NCI-H526 treated with DMSO at 0.1 percent for 48 hours (cell line): Measurements from ENCODE around the gene SLC7A4.
"Not testable (repeated sequence)": the region's sequence is repeated elsewhere in the genome, so short reads cannot be mapped to it uniquely, and the experiment has no call there.

Experiments
- DNase-seq: peaks from one replicate; lab custom pipeline; 2025; lab: John Stamatoyannopoulos, UW

The SLC7A4 gene, protein sequence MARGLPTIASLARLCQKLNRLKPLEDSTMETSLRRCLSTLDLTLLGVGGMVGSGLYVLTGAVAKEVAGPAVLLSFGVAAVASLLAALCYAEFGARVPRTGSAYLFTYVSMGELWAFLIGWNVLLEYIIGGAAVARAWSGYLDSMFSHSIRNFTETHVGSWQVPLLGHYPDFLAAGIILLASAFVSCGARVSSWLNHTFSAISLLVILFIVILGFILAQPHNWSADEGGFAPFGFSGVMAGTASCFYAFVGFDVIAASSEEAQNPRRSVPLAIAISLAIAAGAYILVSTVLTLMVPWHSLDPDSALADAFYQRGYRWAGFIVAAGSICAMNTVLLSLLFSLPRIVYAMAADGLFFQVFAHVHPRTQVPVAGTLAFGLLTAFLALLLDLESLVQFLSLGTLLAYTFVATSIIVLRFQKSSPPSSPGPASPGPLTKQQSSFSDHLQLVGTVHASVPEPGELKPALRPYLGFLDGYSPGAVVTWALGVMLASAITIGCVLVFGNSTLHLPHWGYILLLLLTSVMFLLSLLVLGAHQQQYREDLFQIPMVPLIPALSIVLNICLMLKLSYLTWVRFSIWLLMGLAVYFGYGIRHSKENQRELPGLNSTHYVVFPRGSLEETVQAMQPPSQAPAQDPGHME

GRCh38 chr22:21032037-21032867 lies at the start of gene SLC7A4:
TSS of gene SLC7A4 (minus strand) at chr22:21032561. CDS start at chr22:21031812, 749 bp downstream.
- DNase-seq, result no peak

GRCh38 chr22:21080435-21081137 lies 48.2 kb upstream of the SLC7A4 start:
- no peak for DNase-seq

GRCh38 chr22:21079493-21079892 lies 47.1 kb upstream of the SLC7A4 start:
- no peak for DNase-seq

- DNase-seq, result no peak
Observed at GRCh38 chr22:21078916-21079315, 46.6 kb upstream of the SLC7A4 start.

GRCh38 chr22:21077884-21078508 lies 45.6 kb upstream of the SLC7A4 start:
- no peak for DNase-seq

DNA sequence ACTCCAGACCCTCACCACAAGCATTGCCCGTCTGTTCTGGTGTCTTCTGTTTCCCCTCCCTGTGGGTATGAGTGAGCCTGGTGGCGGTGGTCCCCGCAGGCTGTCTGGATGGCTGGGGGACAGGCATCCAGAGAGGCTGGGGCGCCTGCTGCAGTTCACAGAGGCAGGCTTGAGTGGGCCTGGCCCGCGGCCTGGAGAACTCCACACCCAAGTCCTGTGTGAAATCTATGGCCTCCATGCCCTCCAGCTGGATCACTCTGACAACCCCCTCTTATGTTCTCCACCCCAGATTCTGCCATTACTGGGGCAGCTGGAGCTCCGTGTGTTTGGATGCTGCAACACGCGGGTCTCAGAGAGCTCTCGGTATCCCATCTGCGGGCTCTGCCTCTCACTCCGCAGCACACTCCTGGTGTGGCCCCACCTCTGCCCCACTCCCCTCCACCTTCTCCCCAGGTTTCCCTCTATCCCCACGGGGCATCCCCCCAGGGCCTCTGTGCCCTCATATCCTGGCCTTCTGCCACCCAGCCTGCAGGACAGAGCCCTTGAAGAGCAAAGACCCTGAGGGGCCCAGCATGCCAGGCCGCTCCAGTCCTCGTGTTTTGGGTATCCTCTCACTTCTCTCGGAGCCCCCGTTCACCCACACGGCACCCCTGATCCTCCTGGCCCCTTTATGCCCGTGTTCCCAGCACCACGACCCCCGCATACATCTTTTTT lies 44.7 kb upstream of the SLC7A4 start:
- no peak for DNase-seq

GRCh38 chr22:21075516-21076138 lies 43.3 kb upstream of the SLC7A4 start:
- DNase-seq, result no peak

DNA sequence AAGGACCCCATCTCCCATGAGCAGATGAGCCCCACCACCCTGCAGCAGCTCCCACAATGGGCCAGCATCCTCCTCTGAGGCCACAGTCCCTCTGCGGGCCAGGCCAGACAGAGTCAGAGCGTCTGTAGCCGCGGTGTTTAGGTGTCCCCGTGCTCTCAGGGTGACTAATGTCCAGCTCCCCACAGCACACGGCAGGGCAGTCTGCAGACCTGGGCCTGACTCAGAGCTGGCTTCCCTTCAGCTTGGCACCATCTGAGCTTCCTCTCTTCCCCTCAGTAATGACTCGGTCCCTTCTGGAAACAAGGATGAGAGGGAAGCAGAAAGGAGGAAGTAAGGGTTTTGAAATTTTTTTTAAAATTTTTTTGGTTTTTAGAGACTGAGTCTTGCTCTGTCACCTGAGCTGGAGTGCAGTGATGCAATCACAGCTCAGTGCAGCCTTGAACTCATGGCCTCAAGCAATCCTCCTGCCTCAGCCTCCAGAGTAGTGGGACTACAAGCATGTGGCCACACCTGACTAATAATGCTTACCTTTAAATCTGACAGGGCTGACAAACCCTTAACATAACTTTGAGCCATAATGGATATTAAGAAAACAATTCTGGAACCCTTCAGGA lies 41.8 kb upstream of the SLC7A4 start:
- no peak for DNase-seq

DNA sequence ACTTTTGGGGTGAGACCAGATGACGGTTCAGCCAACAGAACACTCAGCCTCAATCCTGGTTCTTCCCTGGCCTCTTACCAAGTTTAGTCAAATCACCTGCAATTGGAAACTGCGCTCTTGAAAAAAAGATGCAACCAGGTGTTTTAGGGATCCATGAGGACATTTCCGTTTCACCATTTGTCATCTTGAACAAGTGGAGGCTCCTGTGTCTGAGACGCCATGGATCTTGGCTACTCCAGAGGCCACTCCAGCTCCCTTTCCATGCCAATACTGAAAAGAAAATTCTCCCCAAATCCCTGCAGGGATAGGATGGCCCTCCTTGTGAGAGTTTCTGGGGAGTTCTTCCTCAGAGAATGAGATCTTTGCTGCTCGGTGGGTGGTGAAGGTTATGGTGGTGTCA lies 41.1 kb upstream of the SLC7A4 start:
- no peak for DNase-seq

DNA sequence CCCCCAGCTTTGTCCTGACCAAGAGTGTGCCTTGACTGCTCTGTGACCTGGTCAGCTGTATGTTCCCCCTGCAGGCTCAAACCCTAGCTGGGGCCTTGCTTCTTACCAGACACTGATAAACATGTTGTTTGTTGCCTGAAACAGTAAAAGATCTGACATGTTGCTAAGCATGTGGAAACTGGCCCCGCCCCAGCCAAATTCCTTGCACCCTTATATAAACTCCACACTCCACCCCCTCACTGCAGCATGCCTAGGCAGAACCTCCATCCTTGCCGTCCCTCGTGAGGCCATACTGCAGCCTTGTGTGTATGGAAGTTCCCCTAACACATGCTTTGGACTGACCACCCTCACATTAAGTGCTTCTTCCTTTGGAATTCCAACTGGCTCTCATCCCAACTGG lies 40.7 kb upstream of the SLC7A4 start:
- no peak for DNase-seq

DNA sequence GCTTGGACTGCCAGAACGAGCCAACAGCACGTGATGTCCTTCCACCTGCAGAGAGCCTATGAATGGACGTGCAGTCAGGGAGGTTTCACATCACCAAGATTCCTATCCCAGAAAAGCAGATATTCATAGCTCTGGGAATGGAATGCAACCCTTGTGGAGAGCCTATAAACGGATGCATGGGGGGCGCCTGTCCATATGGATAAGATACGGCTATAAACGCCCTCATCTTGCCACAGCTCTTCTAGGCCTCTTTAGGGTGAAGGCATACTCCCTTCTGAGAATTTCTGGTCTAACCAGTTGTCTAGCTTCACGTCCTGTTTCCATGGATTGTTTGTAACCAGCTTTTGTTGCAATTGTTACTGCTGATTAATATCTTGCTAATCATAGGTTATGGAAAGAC lies 39.4 kb upstream of the SLC7A4 start:
- not testable (repeated sequence) for DNase-seq

DNA sequence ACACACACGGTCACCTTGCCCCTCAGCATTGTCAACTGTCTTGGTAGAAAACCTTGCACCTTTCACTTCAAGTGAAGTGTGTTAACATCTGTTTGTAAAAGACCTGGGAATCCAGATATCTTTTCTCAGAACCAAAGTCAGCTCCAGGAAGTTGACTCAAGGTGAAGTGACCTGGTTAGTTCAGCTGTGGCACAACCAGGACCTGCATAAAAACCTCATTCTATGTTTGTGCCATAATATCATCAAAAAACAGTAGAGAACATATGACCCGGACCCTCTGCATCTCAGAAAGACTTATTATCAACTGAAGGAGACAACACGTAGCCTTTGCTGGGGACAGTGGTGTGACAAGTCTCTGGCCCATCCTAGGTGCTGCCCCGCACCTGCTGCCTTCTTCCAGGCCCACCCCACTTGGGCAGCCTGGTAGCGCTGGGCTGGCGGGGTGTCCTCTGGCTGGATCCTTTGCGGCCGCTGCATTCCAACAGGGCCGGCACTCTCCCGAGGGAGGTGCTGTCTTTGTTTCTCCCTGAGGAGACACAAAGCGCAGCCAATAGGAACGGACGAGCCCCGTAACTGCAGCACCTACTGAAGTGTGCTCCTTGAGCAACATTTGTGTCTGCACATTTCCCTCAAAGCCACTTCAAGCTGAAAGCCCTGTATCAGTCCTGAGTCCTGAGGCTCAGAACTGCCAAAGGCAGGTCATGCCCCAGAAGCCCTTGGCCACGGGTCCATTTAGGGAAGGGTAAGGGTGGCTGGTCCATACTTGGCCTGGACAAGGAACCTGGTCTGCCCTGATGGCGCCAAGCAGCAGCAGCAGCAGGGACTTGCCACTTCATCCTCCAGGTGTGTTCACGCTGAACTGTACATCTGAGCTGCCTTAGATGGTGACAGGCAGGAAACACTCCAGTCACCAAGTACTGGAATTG lies 38.6 kb upstream of the SLC7A4 start:
- no peak for DNase-seq

- no peak for DNase-seq
Observed at GRCh38 chr22:21069375-21069774, 37.0 kb upstream of the SLC7A4 start.

DNA sequence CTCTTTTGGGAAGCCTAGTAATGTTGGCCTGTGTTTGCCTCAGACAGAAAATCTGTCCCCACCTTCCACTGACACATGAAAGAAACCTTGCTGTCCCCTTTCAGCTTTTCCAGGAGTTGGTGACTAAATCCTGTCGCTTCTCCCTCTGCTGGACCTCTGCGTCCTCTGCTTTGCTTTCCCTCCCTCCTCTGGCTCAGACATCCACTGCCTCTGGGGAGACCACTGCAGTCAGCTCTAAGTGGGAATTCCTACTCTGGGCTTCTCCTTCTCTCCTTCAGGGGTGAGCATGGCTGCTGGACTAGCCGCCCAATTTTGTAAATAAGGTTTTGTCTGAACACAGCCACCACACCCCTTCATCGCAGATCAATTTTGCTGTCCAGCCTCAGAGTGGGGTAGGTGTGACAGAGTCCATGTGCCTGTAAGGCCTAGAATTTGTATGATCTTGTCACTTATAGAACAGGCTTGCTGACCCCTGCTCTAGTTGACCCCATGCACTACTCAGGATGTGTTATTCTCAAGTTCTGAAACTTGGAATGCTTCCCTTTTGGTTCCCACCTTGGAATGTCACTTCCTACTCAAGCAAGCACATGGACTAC lies 36.4 kb upstream of the SLC7A4 start:
- no peak for DNase-seq

GRCh38 chr22:21067901-21068680 lies 35.7 kb upstream of the SLC7A4 start:
- no peak for DNase-seq

DNA sequence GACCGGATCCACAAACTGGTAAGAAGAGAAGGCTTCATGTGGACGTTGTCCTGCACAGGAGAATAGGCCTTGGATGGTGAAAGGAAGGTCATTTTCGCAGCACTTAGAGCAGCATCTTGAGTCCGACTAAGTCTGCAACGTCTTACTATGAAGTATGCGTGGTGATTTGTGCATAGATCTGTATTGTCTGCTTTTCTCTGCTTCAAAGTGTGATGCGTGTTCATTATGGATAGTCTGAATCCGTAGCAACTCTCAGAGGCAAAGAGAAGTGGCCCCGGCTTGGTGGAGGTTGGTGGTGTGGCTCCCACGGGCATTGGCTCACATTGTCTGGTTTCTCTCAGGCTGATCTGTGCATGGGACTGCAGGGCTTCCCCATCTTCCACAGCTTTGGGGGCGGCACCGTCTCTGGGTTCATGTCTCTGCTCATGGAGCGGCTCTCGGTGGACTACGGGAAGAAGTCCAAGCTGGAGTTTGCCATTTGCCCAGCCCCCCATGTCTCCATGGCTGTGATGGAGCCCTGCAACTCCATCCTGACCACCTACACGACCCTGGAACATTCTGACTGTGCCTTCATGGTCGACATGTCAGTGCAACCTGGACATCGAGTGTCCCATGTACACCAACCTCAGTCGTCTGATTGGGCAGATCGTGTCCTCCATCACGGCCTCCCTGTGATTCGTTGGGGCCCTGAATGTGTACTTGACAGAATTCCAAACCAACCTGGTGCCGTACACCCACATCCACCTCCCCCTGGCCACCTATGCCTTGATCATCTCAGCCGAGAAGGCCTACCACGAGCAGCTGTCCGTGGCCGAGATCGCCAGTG lies 34.9 kb upstream of the SLC7A4 start:
- DNase-seq, result no peak
